A549 (cell line): Measurements from ENCODE around the gene GSKIP.

Experiments
- BCL3 ChIP-seq: fragments of >200 bp; sonication (Bioruptor Twin); formaldehyde crosslinking; IDR thresholded peaks from 3 replicates; pipeline ENCODE4 v1.6.1; 2016
- CTCF ChIP-seq: fragments of >200 bp; sonication (Bioruptor Twin); formaldehyde crosslinking; IDR thresholded peaks from 3 replicates; pipeline ENCODE4 v1.5.1; 2016
- EP300 ChIP-seq, 2 experiments: fragments of >200 bp; sonication (Bioruptor Twin); formaldehyde crosslinking; IDR thresholded peaks; 2 replicates in 1 of 2; 3 replicates in 1 of 2; pipeline ENCODE4 v1.6.1; 2016 to 2017
- MAFK ChIP-seq: fragments of 450-650 bp; IDR thresholded peaks from 2 replicates; pipeline ENCODE4 v1.6.1; 2014; ENCODE audit not compliant: partially characterized antibody
- MAX ChIP-seq: IDR thresholded peaks from 2 replicates; pipeline ENCODE4 v1.6.1; 2012
- MYC ChIP-seq: IDR thresholded peaks from 2 replicates; pipeline ENCODE4 v1.6.1; 2012; ENCODE audit warnings: mild to moderate bottlenecking, inconsistent platforms, low read length, improper control_type of control experiment, borderline replicate concordance
- NFE2L2 ChIP-seq: fragments of 150-350 bp; conservative IDR thresholded peaks from 2 replicates; pipeline ENCODE4 v1.6.1; 2014; ENCODE audit warnings: low read length
- NPAS2 ChIP-seq: fragments of 250-450 bp; sonication (Bioruptor Pico); IDR thresholded peaks from 2 replicates; pipeline ENCODE4 v1.8.0; 2022; ENCODE audit warnings: mild to moderate bottlenecking, moderate library complexity, borderline replicate concordance
- REST ChIP-seq: fragments of 200-600 bp; sonication (generic); IDR thresholded peaks from 2 replicates; pipeline ENCODE4 v1.6.1; 2016; ENCODE audit warnings: antibody characterized with exemption, mild to moderate bottlenecking, moderate library complexity
- SREBF2 ChIP-seq: fragments of 450-650 bp; IDR thresholded peaks from 2 replicates; pipeline ENCODE4 v1.6.1; 2014; ENCODE audit warnings: mild to moderate bottlenecking, moderate library complexity

GRCh38 chr14:96364962-96365361, 1.6 kb downstream of the GSKIP start:
- TF ChIP-seq MAFK: no peak
- TF ChIP-seq NPAS2 (CRISPR knock-in tag): no peak
- TF ChIP-seq CTCF: no peak
- no peak for TF ChIP-seq EP300 (IDR thresholded peaks at IDR 0.05)
- no peak for TF ChIP-seq SREBF2
- TF ChIP-seq REST: no peak
- no peak for TF ChIP-seq MYC
- TF ChIP-seq BCL3: no peak
- TF ChIP-seq NFE2L2: no peak
- TF ChIP-seq MAX: no peak
